ENCODE data around the gene CYB5R3.
"Not testable (repeated sequence)": the region's sequence is repeated elsewhere in the genome, so short reads cannot be mapped to it uniquely, and the experiment has no call there.

The CYB5R3 gene

DNA sequence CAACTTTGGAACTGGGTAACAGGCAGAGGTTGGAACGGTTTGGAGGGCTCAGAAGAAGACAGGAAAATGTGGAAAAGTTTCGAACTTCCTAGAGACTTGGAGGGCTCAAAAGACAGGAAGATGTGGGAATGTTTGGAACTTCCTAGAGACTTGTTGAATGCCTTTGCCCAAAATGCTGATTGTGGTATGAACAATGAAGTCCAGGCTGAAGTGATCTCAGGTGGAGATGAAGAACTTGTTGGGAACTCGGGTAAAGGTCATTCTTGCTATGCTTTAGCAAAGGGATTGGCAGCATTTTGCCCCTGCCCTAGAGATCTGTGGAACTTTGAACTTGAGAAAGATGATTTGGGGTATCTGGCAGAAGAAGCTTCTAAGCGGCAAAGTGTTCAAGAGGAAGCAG is 28.7 kb upstream of the CYB5R3 start:
- not testable (repeated sequence) for DNase-seq

- DNase-seq = no peak
Measured at GRCh38 chr22:42676059-42676607, 26.9 kb upstream of the CYB5R3 start.

DNA sequence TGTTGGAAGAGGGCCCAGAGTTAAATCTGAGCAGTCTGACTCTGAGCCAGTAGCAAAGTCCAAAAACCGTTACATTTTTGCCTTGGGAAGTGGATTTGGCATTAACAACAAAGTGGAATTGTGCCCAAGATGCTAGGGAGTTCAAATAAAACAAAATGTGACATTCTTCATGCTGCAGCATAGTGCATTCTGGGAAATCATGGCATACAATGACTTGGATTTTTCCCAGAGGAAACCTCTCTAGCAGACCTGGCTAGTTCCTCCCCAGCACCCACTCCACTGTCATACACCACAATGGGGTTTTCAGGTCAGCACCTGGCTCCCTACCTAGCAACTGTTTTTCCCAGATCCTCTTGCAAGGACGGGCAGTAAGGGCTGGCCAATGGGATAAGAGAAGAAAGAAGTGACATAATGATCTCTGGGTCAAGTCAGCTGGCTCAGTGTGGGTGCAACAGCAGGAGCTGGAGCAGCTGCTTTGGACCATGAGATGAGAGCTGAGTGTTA is 24.8 kb upstream of the CYB5R3 start:
- DNase-seq = no peak

DNA sequence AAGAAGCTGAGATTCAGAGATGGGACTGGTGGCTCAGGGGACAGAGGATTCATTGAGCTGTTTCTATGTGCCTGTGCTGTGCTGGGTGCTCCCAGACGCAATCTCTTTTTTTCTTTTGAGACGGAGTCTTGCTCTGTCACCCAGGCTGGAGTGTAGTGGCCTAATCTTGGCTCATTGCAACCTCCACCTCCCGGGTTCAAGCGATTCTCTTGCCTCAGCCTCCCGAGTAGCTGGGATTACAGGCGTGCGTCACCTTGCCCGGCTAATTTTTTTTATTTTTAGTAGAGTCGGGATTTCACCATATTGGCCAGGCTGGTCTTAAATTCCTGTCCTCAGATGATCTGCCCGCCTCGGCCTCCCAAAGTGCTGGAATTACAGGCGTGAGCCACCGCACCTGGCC is 23.9 kb upstream of the CYB5R3 start:
- not testable (repeated sequence) for DNase-seq

GRCh38 chr22:42670921-42671709 is 21.9 kb upstream of the CYB5R3 start:
- DNase-seq = no peak

DNA sequence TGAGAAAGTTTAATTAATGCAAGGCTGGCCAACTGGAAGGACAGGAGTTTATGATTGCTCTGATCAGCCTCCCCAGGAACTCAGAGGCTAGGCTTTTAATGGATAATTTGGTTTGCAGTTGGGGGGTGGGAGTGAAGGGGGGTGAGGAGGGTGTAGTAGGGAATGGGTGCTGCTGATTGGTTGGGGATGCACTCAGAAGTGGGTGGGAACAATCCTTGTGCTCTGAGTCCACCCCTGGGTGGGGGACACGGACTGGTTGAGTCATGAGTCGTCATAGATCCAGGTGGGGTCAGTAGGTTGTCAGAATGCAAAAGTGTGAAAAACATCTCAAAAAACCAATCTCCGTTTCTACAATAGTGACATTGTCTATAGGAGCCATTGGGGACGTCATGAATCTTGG is 20.9 kb upstream of the CYB5R3 start:
- no peak for DNase-seq

DNA sequence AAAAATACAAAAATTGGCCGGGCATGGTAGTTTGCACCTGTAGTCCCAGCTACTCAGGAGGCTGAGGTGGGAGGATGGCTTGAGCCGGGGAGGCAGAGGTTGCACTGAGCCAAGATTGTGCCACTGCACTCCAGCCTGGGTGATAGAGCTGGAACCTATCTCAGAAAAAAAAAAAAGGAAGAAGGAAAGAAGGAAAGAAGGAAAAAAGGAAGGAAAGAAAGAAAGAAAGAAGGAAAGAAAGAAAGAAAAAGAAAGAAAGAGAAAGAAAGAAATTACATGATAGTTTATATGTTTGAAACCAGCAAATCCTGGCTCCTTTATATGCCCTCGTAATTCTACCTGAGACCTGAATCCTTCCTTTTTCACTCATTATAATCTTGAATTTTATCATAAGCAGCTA is 17.2 kb upstream of the CYB5R3 start:
- not testable (repeated sequence) for DNase-seq

GRCh38 chr22:42664976-42665831 is 16.0 kb upstream of the CYB5R3 start:
- no peak for DNase-seq

GRCh38 chr22:42661985-42662831 is 13.0 kb upstream of the CYB5R3 start:
- DNase-seq = peak; percentile 81

GRCh38 chr22:42656578-42656977 is 7.4 kb upstream of the CYB5R3 start:
- DNase-seq = no peak

GRCh38 chr22:42655693-42656092 is 6.5 kb upstream of the CYB5R3 start:
- no peak for DNase-seq

GRCh38 chr22:42654436-42655073 is 5.4 kb upstream of the CYB5R3 start:
- no peak for DNase-seq

DNA sequence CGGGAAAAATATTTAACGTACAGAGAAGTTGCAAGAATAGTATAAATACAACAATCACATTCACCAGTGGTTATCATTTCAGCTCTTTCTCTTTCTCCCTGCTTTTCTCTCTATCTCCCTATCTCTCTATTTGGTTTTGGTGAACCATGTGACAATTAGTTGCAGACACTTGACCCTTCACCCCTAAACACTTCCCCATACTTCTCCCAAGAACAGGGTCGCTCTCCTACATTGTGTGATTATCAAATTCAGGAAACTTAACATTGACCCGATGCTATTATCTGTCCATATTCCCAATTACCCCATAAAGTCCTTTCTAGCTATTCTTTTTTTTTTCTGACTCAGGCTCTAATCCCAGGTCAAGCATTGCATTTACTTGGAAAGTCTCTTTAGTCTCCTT is 4.8 kb upstream of the CYB5R3 start:
- DNase-seq = no peak

DNA sequence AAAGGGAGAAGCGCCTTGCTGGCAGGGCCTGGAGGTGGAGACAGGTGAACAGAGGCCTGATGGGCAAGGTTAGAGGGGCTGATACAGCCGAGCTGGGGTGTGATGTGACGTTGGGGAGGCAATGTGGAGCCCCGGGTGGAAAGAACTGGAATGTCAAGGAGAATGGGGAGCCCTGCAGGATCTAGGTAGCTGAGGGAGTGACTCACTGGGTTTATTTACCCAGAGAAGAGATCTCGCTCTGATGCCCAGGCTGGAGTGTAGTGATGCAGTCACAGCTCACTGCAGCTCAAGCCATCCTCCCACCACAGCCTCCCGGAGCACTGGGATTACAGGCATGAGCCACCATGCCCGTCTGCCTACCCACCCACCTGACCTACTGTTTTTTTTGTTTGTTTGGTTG is 1.9 kb upstream of the CYB5R3 start:
- no peak for DNase-seq

- peak; percentile 47 for DNase-seq
Measured at GRCh38 chr22:42648368-42649245, 585 bp downstream of the CYB5R3 start.

DNA sequence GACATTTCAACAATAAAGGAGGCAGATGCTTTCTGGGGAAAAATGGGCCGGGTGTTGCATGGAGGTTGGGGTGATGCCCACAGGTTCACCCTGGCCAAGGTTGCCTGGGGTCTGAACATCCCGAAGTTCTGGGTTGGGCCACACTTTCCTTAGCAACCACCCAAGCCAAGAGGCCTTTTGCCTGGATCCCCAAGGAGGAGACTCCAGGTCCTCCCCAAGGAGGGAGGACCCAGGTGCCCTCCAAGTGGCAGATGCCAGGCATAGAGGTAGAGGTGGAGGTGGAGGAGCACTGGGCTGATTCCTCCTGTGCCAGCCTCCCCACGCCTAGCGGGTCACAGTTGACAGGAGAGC is 1.2 kb downstream of the CYB5R3 start:
- DNase-seq = no peak

GRCh38 chr22:42646569-42647525 is 2.3 kb downstream of the CYB5R3 start:
- DNase-seq = no peak

- no peak for DNase-seq
Measured at GRCh38 chr22:42645938-42646568, 3.1 kb downstream of the CYB5R3 start.

DNA sequence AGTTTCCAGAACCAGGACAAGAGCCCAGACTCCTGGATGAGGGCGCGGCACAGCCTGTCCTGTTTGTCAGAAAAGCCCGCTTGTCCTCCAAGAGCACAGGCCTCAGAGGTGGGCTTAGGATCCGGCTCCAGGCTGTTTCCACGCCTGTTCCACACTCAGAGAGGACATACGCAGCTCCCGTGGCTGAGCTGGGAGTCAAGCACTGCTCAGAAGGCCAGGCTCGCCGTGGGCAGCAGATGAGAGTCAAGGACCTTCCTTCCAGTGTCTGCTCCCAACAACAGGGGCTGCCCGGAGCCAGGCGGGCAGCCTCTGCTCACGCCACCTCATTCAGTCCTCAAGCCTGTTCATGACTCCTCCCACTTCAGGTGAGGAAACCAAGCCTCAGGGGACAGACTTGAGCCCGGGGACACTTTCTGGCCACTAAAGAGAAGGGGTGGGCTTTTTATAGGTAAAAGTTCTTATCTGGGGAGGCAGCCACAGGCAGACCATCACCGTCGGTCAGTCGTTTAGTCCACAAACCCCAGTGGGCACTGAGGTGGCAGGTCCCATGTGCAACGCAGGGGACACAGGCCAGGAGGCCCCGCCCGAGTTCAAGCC is 3.8 kb downstream of the CYB5R3 start:
- peak; percentile 44 for DNase-seq
